ENCODE measurements around the gene ZNF831.

ZNF831 gene

GRCh38 chr20:59141818-59142581, 21.6 kb upstream of the ZNF831 start:
- DNase-seq: no peak

- no peak for DNase-seq
Measured at GRCh38 chr20:59143326-59143725, 20.3 kb upstream of the ZNF831 start.

- no peak for DNase-seq
Measured at GRCh38 chr20:59144179-59144830, 19.3 kb upstream of the ZNF831 start.

GRCh38 chr20:59144831-59145196, 18.8 kb upstream of the ZNF831 start:
- DNase-seq: no peak

GRCh38 chr20:59145247-59145923, 18.2 kb upstream of the ZNF831 start:
- no peak for DNase-seq

GRCh38 chr20:59145924-59146779, 17.5 kb upstream of the ZNF831 start:
- DNase-seq: no peak

- no peak for DNase-seq
Measured at GRCh38 chr20:59146780-59147565, 16.6 kb upstream of the ZNF831 start.

- no peak for DNase-seq
Measured at GRCh38 chr20:59147586-59147985, 16.0 kb upstream of the ZNF831 start.

- no peak for DNase-seq
Measured at GRCh38 chr20:59148701-59149493, 14.7 kb upstream of the ZNF831 start.

GRCh38 chr20:59149678-59150504, 13.7 kb upstream of the ZNF831 start:
- DNase-seq: no peak

GRCh38 chr20:59150821-59151251, 12.8 kb upstream of the ZNF831 start:
- DNase-seq: no peak

GRCh38 chr20:59151391-59151790, 12.2 kb upstream of the ZNF831 start:
- DNase-seq: no peak

GRCh38 chr20:59151820-59152219, 11.8 kb upstream of the ZNF831 start:
- DNase-seq: no peak

GRCh38 chr20:59152559-59153354, 10.9 kb upstream of the ZNF831 start:
- DNase-seq: peak; percentile 78 to 83

GRCh38 chr20:59153355-59153681, 10.3 kb upstream of the ZNF831 start:
- no peak for DNase-seq

- DNase-seq: no peak
Measured at GRCh38 chr20:59153832-59154231, 9.8 kb upstream of the ZNF831 start.

- no peak for DNase-seq
Measured at GRCh38 chr20:59154317-59155013, 9.2 kb upstream of the ZNF831 start.

- DNase-seq: no peak
Measured at GRCh38 chr20:59157064-59157463, 6.6 kb upstream of the ZNF831 start.

- DNase-seq: no peak
Measured at GRCh38 chr20:59157531-59157930, 6.1 kb upstream of the ZNF831 start.

Measured in NCI-H187 (cell line).